Karpas-422 (cell line): ENCODE results near the gene SENP5. TPM values are rescaled to one million over a fixed set of nuclear protein-coding genes. Genes with fewer than 3 reads are reported as not detected.

Source experiments
- DNase-seq: peaks from one replicate; pipeline ENCODE4 v3.0.0-alpha.2; 2015
- H2AFZ ChIP-seq: fragments of 200-600 bp; sonication (generic); 2 replicates; pipeline ENCODE4 v1.6.1; 2014; ENCODE audit warnings: antibody characterized with exemption, low read length, mixed read lengths
- H3K27ac ChIP-seq: fragments of 200-600 bp; sonication (generic); 2 replicates; pipeline ENCODE4 v1.5.1; 2014; ENCODE audit warnings: mild to moderate bottlenecking, low read length, moderate library complexity
- H3K27me3 ChIP-seq: fragments of 200-600 bp; sonication (generic); 2 replicates; pipeline ENCODE4 v1.6.1; 2014; ENCODE audit warnings: low read length, mixed read lengths
- H3K36me3 ChIP-seq: fragments of 200-600 bp; sonication (generic); 2 replicates; pipeline ENCODE4 v1.6.1; 2014; ENCODE audit warnings: low read length, mixed read lengths; ENCODE audit not compliant: insufficient read depth
- H3K4me1 ChIP-seq: fragments of 200-600 bp; sonication (generic); 2 replicates; pipeline ENCODE4 v1.6.1; 2014; ENCODE audit warnings: mild to moderate bottlenecking, low read length, mixed read lengths
- H3K4me2 ChIP-seq: fragments of 200-600 bp; sonication (generic); 2 replicates; pipeline ENCODE4 v1.6.1; 2014; ENCODE audit warnings: low read length, low read depth, mild to moderate bottlenecking; ENCODE audit not compliant: poor library complexity, severe bottlenecking
- H3K4me3 ChIP-seq: fragments of 200-600 bp; sonication (generic); 2 replicates; pipeline ENCODE4 v1.5.1; 2014; ENCODE audit warnings: mild to moderate bottlenecking, antibody characterized with exemption, low read length, mixed read lengths
- H3K79me2 ChIP-seq: fragments of 200-600 bp; sonication (generic); 2 replicates; pipeline ENCODE4 v1.6.1; 2014; ENCODE audit warnings: mild to moderate bottlenecking, low read length, mixed read lengths
- H3K9ac ChIP-seq: fragments of 200-600 bp; sonication (generic); 2 replicates; pipeline ENCODE4 v1.6.0; 2014; ENCODE audit warnings: low read length
- H3K9me2 ChIP-seq: fragments of 200-600 bp; sonication (generic), shearing (Covaris generic); replicated peaks from 2 replicates; pipeline ENCODE4 v1.6.0; 2014; ENCODE audit warnings: mild to moderate bottlenecking, low read length, moderate library complexity; ENCODE audit not compliant: insufficient read depth
- H3K9me3 ChIP-seq: fragments of 300-700, 200-600 bp; sonication (generic); 2 replicates; pipeline ENCODE4 v1.6.1; 2014; ENCODE audit warnings: low read length, mixed read lengths
- H4K20me1 ChIP-seq: fragments of 200-600 bp; sonication (generic); 2 replicates; pipeline ENCODE4 v1.6.1; 2014; ENCODE audit warnings: mild to moderate bottlenecking, antibody characterized with exemption, low read length, low read depth; ENCODE audit not compliant: insufficient read depth
- total RNA-seq: library from RNA; depleted of rRNA; stranded (reverse); fragments of >200 nt; shearing (Covaris generic); gene quantifications from 2 replicates; pipeline ENCODE4 v1.2.3, GENCODE V29; 2014; ENCODE audit warnings: low replicate concordance

The SENP5 gene
- total RNA-seq, 1 experiment from 2014 or later, result 73.3 TPM

DNA sequence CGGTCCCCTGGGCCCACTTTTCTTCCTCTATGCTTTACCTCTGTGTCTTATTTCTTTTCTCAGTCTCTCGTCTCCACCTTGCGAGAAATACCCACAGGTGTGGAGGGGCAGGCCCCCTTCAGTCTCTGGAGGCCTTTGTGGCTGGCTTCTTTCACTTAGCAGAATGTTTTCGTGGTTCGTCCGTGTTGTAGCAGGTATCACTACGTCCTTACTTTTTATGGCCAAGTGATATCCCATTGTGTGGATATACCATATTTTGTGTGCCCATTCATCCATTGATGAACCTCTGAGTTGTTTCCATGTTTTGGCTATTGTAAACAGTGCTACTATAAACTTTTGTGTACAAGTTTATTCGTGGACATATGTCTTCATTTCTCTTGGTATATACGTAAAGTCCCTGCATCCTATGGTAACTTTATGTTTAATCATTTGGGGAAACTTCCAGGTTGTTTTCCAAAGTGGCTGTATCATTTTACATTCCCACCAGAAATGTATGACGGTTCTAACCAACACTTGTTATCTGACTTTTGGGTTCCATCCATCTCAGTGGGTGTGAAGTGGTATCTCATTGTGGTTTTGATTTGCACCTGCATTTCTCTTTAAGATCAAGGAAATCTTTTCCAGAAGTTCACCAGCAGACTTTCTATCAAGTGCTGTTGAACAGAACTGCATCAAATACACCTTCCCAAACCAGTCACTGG is 95.4 kb downstream of the SENP5 start:
- DNase-seq, result no peak
- peaks cover 23% of the 10 kb centered on the region for H3K4me1 ChIP-seq
- H4K20me1 ChIP-seq, result no peaks in the 10 kb centered on the region
- H3K9me3 ChIP-seq, result no peaks in the 10 kb centered on the region
- H3K79me2 ChIP-seq, result no peaks in the 10 kb centered on the region
- no peaks in the 10 kb centered on the region for H3K36me3 ChIP-seq
- H3K27me3 ChIP-seq, result no peaks in the 10 kb centered on the region
- H2AFZ ChIP-seq, result no peak overlapping the region; the same call in 1 of the 2 replicates
- H3K27ac ChIP-seq, result no peak overlapping the region
- no peak overlapping the region; the same call in 1 of the 2 replicates for H3K9ac ChIP-seq
- H3K9me2 ChIP-seq, result no peaks in the 10 kb centered on the region
- H3K4me2 ChIP-seq, result peak overlapping the region; percentile 62
- H3K4me3 ChIP-seq, result peak overlapping the region; percentile 39

GRCh38 chr3:196963631-196963953 is 95.9 kb downstream of the SENP5 start:
- Histone ChIP-seq H3K9me3 (no peaks in the 10 kb centered on the region), H3K9ac (no peak overlapping the region), H3K79me2 (no peaks in the 10 kb centered on the region), H3K27ac (no peak overlapping the region), H3K27me3 (no peaks in the 10 kb centered on the region), H3K9me2 (no peaks in the 10 kb centered on the region), H3K36me3 (no peaks in the 10 kb centered on the region), H2AFZ (no peak overlapping the region), H3K4me3 (peak overlapping the region; percentile 39; the same call in 1 of the 2 replicates), H4K20me1 (no peaks in the 10 kb centered on the region), H3K4me1 (peaks cover 28% of the 10 kb centered on the region), H3K4me2 (peak overlapping the region; percentile 62)
- no peak for DNase-seq

DNA sequence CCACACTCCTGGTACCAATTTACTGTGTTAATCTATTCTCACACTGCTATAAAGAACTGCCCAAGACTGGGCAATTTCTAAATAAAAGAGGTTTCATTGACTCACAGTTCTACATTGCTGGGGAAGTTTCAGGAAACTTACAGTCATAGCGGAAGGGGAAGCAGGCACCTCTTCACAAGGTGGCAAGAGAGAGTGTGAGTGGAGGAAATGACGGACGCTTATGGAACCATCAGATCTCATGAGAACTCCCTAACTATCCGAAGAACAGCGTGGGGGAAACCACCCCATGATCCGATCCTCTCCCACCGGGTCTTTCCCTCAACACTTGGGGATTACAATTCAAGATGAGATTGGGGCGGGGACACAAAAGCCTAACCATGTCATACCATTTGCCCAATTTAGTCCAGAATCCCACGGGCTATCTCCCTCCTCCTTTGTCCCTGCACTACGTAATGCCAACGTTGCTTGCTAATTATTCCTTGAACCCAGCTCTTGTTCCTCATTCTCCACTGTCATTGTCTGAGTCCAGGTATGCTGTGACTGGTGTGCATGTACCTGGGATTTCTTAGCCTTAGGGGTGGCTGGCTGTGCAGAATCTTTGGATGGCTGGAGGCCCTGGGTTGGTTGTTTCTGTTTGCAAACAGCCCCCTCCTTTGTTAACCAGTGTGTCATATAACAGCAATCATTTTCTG is 97.5 kb downstream of the SENP5 start:
- no peak overlapping the region for H3K4me3 ChIP-seq
- no peaks in the 10 kb centered on the region for H3K9me2 ChIP-seq
- no peaks in the 10 kb centered on the region for H4K20me1 ChIP-seq
- no peaks in the 10 kb centered on the region for H3K79me2 ChIP-seq
- DNase-seq, result no peak
- peaks cover 39% of the 10 kb centered on the region for H3K4me1 ChIP-seq
- H3K4me2 ChIP-seq, result no peak overlapping the region
- H3K9ac ChIP-seq, result no peak overlapping the region
- H3K27me3 ChIP-seq, result no peaks in the 10 kb centered on the region
- no peaks in the 10 kb centered on the region for H3K36me3 ChIP-seq
- H2AFZ ChIP-seq, result no peak overlapping the region
- no peak overlapping the region for H3K27ac ChIP-seq
- H3K9me3 ChIP-seq, result no peaks in the 10 kb centered on the region

DNA sequence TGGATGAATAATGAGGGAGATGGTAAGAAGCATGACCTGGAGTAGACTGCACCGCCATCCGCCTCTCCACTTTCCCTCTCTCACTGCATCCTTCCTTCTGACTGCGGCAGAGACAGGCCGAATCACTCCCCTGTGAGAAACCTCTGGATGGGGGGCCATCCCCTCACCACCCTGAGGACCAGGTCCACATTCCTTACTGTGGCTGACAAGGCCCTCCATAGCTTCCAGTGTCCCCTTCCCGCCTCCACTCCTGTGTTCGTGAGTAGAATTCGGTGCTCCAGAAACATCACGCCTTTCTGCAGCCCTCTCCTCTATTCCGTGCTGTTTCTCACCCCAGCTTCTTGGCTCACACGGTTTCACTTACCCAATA is 98.1 kb downstream of the SENP5 start:
- no peak overlapping the region for H3K4me3 ChIP-seq
- H4K20me1 ChIP-seq, result no peaks in the 10 kb centered on the region
- no peak overlapping the region for H2AFZ ChIP-seq
- H3K9me3 ChIP-seq, result no peaks in the 10 kb centered on the region
- H3K9ac ChIP-seq, result no peak overlapping the region
- H3K4me2 ChIP-seq, result no peak overlapping the region
- H3K36me3 ChIP-seq, result no peaks in the 10 kb centered on the region
- peaks cover 44% of the 10 kb centered on the region for H3K4me1 ChIP-seq
- no peak overlapping the region for H3K27ac ChIP-seq
- no peaks in the 10 kb centered on the region for H3K79me2 ChIP-seq
- H3K27me3 ChIP-seq, result no peaks in the 10 kb centered on the region
- H3K9me2 ChIP-seq, result no peaks in the 10 kb centered on the region
- DNase-seq, result no peak

DNA sequence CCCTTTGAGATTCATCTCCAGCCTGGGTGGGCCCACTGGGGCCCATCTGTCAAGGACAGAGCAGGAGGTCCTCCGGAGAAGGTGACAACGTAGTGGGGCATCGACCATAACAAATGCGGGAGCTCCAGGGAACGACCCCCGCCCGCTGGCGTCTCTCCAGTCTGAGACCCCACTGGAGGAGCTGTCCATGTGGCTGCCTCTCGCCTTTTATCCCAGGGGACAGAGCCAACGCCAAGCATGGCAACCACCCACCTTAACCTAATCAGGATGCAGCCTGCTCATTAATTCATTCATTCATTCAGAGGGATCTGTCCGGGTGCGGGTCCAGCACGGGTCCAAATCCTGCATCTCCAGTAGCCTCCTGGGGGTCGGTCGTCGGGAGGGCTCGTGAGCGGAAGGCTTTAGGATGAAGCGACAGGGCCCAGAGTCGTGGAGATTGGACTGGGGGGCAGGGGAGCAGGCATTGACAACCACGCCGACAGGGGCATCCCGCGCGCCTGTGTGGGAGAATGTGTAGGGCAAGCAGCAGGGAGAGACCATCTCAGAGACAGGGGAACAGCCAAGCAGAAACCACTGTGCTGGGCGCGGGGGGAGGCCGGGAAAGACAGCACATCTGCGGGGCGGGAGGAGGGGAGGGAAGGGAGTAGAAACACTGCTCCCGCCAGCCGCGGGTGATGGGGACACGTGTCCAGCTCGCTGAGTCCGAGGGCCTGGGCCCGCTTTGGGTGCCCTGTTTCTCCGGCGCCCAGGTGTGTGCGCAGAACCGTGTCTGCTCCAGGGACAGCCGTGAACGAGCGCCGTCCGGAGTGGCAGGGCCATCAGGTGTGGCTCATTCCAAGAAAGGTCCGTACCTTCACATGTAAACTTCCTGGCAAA is 99.0 kb downstream of the SENP5 start:
- H3K27ac ChIP-seq, result no peak overlapping the region

DNA sequence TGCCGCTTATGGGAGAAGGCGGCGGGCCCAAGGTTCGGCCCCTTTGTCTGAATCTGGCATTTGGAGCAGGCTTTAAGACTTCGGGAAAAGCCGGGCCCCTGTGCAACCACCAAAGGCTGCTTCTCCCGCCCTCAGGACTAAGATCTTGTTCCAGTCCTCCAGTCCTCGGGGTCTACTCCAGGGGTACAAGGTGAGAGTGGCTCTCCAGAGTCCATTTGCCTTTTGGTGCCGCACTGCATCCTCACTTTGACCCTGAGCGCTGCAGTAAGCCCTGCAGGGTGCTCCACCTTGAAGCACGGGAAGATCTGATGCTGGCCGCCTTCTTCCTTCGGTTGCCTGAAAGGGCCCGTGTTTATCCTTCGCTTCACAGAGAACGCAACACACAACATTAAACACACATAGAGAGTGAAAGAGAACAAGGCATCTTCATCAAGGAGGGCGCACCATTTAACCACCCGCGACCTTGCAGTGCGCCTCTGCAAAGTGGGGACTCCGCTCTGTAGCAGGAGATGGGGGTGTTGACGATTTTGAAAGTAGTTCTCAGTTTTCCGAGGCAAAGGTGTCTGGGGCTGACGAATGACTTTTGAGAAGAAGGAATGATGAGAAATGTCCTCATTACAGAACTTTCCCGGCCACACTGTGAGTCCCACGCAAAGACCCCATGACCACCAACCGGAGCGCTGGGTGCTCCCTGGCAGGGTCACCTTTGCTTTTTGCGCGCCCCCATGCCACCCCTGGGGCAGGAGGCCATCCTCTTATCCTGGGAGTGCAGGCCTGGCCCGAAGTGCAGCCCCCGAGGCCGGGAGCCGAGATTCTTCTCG is 99.9 kb downstream of the SENP5 start:
- Histone ChIP-seq H3K4me3 (peak overlapping the region; percentile 72; the same call in 1 of the 2 replicates), H3K36me3 (no peaks in the 10 kb centered on the region), H3K27ac (no peak overlapping the region), H3K79me2 (no peaks in the 10 kb centered on the region), H3K9me2 (no peaks in the 10 kb centered on the region), H3K9me3 (peaks cover 4% of the 10 kb centered on the region; the same call in 1 of the 2 replicates), H3K27me3 (peaks cover 4% of the 10 kb centered on the region; the same call in 1 of the 2 replicates), H3K4me2 (peak overlapping the region; percentile 80), H4K20me1 (no peaks in the 10 kb centered on the region), H3K4me1 (peaks cover 39% of the 10 kb centered on the region), H2AFZ (no peak overlapping the region), H3K9ac (peak overlapping the region; percentile 96)
- no peak for DNase-seq

More for the DNA sequence above, 99.0 kb downstream of the SENP5 start:
- no peak overlapping the region for H2AFZ ChIP-seq
- no peak overlapping the region for H3K9ac ChIP-seq
- H3K79me2 ChIP-seq, result no peaks in the 10 kb centered on the region
- H3K4me1 ChIP-seq, result peaks cover 48% of the 10 kb centered on the region
- no peak overlapping the region for H3K4me2 ChIP-seq
- H4K20me1 ChIP-seq, result no peaks in the 10 kb centered on the region
- H3K9me2 ChIP-seq, result no peaks in the 10 kb centered on the region
- peaks cover 4% of the 10 kb centered on the region; the same call in 1 of the 2 replicates for H3K27me3 ChIP-seq
- no peak overlapping the region for H3K4me3 ChIP-seq
- H3K36me3 ChIP-seq, result no peaks in the 10 kb centered on the region
- H3K9me3 ChIP-seq, result peaks cover 4% of the 10 kb centered on the region; the same call in 1 of the 2 replicates
- DNase-seq, result no peak

GRCh38 chr3:196968233-196969133 is 100.8 kb downstream of the SENP5 start, which contains the start of gene PIGZ:
Gene PIGZ (minus strand): TSS chr3:196968833. CDS start chr3:196952031, 16,802 bp downstream.
- peak within 1 kb of the TSS; percentile 96 for H3K9ac ChIP-seq
- no peaks in the 10 kb centered on the region for H4K20me1 ChIP-seq
- peak; percentile 77 for DNase-seq
- H3K4me3 ChIP-seq, result peak within 1 kb of the TSS; percentile 98
- H3K4me2 ChIP-seq, result peak within 1 kb of the TSS; percentile 100
- H3K27me3 ChIP-seq, result peaks cover 4% of the 10 kb centered on the region; the same call in 1 of the 2 replicates
- H3K36me3 ChIP-seq, result no peaks in the 10 kb centered on the region
- peaks cover 4% of the 10 kb centered on the region; the same call in 1 of the 2 replicates for H3K9me3 ChIP-seq
- no peak within 1 kb of the TSS for H3K27ac ChIP-seq
- peaks cover 30% of the 10 kb centered on the region for H3K4me1 ChIP-seq
- H3K79me2 ChIP-seq, result no peaks in the 10 kb centered on the region
- peak within 1 kb of the TSS; percentile 100 for H2AFZ ChIP-seq
- H3K9me2 ChIP-seq, result no peaks in the 10 kb centered on the region
